HG03575 (cell line): ENCODE measurements around the gene FOXN1.

Source experiments
- ATAC-seq: cut with Tn5 transposase; IDR thresholded peaks from one replicate; pipeline ENCODE4 v1.9.1; 2021; ENCODE audit not compliant: unreplicated experiment, insufficient number of reproducible peaks, low FRiP score; ENCODE audit errors: extremely low read depth

FOXN1 gene

DNA sequence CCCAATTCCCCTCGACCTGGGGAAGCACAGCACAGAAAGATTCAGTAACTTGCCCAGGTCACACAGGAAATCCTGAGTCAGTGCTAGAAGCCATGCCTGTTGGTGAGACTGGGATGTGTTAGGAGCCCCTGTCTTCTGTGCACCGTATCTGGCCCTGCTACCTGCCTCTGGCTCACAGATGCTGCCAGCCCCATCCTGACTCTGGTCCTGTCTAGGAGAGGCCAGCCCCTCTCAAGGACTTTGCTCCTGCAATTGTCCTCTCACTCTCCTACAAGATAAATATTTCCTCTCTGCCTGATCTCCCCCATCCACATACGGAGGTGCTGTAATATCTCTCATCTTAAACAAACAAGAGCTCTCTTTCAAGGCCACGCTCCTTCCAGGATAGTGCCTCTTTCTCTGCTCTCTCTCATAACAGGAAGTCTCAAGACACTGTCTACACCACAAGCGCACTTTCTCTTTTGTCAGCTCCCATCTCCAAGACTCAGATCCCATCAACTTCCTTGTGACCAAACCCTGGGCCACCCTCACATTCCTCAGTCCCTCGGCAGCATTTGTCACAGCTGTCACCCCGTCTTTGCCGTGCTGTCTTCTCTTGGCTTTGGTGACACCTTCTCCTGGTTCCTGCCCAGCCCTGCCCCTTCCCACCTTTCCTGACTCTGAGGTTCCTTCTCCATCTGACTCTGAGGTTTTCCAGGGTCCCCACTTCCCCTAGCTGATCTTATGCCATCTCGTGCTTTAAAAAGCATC, 30.8 kb upstream of the FOXN1 start:
- no peak for ATAC-seq

DNA sequence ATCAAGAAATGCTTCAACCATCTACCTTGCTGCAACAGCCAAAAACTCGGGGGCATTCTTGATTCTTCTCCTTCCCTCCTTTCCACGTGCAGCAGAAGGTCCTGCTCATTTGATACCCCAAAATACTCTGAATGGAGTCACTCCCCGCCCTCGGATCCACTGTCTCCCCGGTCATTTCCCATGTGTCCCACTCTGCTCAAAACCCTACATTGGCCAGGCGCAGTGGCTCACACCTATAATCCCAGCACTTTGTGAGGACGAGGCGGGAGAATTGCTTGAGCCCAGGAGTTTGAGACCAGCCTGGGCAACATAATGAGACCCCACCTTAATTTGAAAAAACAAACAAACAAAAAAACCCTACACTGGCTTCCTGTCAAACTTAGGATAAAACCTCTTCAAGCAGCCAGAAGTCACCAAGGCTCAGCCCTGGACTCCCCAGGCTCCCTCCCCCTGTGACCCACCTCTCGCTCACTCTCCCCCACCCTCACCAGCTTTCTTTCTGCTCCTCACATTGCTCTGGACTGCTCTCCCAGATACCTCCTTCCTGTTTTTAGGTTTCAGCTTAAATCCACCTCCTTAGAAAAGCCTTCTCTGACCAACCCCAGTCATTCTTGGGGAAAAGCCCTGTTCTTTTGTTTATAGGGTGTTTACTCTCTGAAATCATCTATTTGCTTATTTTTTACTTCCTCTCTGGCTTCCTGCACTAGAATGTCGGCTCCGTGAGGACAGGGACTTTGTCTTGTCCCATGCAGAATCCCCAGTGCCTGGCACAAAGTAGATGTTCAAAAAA, 29.9 kb upstream of the FOXN1 start:
- no peak for ATAC-seq

DNA sequence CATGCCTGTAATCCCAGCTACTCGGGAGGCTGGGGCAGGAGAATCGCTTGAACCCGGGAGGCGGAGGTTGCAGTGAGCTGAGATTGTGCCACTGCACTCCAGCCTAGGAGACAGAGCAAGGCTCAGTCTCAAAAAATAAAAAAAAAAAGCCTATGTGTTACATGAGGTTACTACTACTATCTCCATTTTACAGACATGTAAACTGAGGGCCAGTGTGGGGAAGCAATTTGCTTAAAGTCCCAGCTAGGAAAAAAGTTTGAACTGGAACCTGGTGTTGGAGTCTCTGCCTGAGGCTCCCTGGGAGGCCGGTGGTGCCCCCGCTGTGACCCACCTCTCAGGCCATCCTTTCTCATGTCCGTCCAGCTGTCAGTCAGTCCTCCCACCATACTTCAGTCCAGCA, 28.2 kb upstream of the FOXN1 start:
- no peak for ATAC-seq

DNA sequence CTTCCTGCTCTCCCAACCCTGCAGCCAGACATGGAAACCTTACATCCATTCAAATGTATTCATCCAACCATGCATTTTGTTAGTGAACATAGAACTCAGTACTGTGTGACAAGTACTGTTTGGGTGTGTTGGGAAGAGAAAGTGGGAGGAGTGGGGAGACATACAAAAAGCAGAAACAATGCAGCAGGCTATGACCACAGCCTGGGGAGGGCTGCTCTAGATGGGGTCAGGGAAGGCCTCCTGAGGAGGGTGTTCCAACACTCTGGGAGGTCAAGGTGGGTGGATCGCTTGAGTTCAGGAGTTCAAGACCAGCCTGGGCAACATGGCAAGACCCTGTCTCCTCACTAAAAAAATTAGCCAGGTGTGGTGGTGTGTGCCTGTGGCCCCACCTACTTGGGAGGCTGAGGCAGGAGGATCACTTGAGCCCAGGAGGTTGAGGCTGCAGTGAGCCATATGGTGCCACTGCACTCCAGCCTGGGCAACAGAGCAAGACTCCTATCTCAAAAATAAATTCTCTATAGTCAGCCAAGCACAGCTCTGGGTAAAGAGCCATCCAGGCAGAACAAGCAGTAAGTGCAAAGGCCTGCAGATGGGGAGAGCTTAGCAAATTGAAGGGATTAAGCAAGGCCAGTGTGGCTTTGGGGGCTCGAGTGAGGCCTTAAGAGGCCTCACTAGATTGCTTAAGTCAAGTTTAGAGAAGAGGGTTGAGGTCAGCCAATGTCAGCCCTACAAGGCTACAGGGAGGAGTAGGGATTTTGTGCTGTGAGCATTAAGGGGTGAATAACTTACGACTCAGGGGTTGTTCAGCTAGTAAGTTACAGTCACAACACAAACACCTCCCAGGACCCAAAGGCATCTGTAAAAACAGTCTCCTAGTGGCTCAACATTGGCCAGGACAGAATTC, 27.2 kb upstream of the FOXN1 start:
- ATAC-seq, result no peak

DNA sequence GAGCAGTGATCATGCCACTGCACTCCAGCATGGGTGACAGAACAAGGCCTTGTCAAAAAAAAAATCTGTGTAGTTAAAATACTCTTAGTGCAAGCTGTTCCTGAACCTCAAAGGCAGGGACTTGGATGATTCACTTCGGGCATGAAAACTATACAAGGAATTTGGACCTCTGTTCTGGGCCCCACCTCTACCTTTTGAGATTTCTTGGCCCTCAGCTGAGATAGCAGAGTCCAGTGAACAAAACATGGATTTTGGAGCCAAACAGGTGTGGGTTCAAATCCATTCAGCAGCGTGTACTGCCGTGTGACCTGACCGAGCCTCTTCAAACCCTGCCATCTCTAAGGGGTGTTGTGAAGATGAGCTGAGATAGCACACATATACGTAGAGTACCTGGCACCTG, 25.9 kb upstream of the FOXN1 start:
- no peak for ATAC-seq

DNA sequence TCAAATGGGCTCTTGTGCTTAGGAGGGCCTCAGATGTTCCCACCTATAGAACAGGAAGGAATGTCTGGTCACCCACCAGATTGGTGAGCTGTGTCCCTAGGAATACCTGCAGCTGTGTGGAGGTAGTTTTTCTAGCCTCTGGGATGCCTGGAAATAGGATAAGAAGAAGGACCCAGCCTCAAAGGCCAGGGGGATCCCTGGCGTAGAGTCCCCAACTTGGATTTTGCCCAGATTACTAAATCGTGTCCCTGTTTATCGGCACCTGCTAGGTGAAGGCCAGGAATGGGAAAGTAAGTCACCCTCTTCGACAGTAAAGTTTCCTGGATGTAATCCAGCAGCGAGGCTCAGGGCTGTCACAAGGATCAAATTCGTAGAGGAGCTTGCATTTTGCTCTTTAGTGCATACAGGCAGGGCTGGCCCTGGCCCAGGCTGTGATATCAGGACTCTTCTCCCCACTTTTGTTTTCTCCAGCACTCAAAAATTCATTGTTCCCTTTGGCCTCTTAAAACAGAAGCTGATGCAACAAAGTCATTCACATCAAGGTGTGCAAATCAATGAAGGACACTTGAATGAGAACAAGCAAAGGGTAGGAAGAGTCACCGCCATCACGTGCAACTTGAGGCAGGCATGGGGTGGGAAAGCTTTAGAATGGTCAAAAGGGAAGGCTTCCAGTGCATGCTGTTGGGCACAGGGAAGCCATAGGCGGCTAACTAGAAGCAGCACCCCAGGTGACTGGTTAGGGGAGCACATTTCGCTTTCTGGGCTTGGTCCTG, 25.2 kb upstream of the FOXN1 start:
- no peak for ATAC-seq

DNA sequence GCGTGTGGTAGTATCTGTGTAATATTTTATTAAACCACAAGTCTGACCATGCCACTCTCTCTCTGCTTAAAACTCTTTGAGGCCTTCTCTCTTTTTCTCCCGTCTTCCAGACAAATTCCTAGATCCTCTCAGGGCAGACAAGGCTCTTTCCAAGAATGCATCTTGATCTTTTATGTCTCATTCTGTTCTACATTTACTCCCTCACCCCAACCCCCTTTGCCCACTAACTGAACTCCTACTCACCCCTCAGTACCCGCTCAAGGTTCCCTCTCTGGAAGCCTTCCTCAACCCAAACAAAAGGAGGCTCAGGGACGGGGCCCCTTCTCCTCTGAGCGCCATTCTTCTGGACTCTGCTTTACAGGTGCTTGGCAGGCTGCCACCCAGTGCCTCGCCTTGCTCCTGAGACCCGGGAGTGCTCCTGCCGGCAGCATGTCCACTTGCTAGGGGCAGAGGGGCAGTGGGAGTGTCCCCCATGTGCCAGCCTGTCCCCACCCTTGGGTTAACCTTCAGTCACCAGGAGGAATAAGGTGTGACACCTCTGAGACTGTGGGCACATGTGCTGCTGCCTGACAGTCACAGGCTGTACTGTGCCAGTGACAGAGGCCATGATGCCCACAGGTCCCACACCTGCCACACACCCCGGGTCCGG, 23.5 kb upstream of the FOXN1 start:
- no peak for ATAC-seq

DNA sequence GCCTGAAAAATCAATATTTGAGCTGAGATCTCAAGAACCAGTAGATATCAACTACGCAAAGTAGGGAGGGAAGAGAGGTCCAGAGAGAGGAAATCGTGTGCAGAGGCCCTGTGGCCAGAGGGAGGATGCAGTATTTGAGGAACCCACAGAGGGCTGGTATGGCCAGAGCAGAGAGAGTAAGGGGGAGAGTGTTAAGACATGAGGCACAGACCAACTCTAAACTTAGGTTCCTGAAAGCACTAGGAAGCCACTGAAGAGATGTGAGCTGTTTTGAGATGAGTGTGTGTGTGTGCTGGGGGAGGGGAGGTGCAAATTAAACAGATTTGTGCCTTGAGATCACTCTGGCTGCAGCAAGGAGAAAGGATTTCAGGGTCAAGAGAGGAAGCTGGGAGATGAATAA, 21.9 kb upstream of the FOXN1 start:
- no peak for ATAC-seq

DNA sequence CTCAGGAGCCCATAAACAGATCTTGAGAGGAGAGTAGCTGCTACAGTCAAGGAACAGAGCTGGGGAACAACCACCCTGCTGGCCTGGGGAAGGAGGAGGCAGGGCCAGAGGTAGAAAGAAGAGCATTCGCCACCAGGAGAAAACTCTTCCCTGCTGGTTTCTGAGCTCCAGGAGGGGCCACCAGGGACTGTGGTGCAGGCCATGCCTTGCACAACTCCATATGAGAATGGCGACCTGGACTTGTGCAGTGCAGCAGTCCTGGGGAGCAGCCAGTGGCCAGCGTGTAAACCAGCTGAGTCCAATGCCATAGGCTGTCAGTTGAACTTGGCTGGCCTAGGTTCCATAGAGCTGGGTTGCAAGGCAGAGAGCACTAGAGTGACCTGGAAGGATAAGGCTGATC, 21.1 kb upstream of the FOXN1 start:
- no peak for ATAC-seq

DNA sequence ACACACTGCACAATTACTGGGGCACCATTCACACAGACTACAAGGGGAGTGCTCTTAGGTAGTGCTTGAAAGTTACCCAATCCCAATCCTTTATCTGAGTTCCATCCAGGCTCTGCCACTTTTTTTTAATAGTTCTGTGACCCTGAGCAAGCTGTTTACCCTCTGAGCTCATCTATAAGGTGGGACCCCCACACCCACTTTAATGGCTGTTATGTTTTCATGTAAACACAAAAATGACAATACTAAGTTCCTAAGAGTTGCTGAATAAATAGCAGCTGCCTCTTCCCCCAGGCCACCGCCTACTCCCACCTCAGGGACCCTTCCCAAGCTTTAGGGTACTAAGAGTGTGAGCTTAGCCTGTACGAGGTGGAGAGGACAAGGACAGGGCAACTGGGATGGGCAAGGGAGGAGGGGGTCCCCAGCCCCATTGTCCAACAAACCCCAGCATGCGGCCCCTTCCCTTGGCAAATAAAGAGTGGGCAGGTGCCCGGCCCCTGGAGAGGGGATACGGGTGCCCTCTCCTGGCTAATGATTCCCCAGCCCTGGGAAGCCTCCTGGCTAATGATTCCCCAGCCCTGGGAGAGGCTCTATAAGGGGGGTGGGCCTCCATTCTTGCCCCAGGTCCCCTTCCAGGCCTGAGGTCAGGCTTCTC, 18.1 kb upstream of the FOXN1 start:
- ATAC-seq, result no peak

DNA sequence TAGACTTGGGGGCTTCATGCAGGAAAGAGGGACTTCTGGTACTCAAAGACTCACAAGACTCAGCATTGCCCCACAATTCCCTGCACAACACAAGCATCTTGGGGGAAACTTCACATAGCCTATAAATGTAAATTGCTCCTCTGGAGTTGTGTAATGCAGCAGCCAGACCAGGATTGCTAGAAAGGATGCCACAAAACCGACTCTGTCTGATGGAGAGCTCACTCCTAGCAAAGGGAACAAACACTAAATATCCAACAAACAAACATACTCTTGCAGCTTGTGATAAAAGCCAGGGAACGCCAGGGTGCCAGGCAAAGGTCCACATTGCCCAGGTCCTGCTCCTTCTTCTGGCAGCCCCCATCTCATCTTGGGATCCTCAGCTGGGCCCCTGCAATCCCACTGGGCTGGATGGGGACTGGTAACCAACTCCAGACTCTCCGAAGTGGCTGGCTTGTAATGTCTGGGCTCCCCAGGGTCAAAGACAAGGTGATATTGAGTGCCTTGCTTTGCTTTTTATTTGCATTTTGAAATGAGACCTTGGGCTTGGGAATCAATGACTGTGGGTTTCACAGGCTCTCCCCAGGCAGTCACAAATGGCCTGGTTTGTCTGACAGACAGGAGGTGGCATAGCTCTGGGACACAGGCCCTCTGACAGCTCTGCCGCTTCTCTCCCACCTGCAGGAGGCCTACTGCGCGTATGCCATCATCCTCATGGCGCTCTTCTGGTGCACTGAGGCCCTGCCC, 17.4 kb upstream of the FOXN1 start:
- no peak for ATAC-seq

DNA sequence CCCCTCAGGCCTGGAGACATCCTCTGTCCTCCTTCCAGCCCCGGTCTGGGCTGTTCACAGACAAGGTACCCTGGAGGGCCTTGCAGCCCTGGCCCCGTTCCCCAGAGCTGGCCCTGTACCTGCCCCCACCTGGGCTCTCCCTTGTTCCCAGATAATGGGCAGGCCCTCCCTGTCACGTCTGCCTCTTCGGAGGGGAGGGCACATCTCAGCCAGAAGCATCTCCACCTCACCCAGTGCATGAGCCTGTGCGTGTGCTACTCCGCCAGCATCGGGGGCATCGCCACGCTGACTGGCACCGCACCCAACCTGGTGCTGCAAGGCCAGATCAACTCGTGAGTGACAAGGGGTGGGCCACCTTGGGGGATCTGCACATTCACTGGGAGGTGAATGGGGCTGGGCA, 14.9 kb upstream of the FOXN1 start:
- no peak for ATAC-seq

DNA sequence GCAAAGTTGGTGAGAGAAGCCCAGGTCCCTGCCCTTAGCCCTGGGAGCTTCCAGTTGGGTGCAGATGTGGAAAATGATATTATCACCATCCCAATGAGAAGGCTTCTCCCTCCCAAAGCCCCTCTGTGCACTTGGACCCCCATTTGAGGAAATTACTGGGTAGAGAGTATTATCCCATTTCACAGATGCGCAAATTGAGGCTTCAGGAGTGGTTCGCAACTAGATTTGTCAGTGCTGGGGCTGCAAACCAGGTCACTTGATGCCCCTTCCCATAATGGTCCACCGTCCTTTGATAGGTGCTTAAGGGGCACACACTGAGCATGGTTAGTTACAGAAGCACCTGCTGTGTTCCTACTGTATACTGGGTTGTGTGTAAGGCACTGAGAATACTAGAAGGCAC, 14.3 kb upstream of the FOXN1 start:
- ATAC-seq, result no peak

DNA sequence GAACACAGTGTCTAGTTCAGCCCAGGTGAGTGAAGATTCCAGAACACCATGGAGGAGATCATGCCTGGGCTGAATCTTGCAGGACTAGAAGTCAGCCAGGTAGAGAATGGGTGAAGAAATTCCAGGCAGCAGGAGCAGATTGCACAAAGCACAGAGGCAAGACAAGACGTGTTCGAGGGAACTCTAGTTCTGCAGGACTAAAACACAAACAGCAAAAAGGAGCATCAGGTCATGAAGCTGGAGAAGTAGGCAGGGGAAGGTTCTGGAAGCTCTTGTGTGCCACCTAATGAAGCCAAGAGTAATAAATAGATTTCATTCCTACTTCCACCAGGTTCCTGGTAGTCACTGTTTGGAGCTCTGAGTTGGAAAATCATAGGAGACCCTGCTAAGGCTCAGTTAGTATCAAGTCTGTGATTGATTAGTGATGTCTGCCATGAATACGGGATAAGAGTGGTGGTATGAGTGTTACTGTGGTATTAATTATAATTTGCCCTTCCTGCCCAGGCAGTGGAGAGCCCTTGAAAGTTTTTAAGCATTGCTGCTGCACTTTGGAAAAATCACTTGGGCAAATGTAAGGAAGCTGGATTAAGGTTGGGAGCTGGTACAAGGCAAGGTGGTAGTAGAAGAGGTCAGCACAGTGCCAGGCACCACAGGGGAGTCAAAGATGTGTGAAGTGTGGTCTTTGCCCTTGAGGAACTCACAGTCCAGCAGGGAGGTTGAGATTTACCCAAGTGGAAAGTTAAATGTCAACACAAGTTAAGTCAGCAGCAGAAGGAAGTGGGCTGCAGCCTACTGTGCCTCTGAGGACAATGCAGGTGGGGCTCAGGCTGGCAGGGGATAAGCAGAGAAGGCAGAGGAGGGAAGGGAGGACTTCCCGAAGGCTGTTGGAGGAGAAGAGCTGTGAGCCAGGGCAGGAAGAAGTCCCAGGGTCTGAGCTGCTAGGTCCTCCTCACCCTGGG, 13.5 kb upstream of the FOXN1 start:
- no peak for ATAC-seq

DNA sequence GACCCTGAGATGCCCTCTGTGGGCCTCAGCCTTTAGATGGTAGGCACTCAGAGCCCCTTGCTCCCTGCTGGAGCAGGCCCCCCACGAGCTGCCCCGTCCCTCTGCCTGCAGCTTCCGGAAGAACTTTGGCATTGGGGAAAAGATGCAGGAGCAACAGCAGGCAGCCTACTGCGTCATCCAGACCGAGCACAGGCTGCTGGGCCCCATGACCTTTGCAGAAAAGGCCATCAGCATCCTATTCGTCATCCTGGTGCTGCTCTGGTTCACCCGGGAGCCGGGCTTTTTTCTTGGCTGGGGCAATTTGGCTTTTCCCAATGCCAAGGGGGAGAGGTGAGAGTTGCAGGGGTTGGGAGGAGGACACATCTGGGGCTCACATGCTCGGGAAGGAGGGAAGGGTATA, 12.7 kb upstream of the FOXN1 start:
- no peak for ATAC-seq

DNA sequence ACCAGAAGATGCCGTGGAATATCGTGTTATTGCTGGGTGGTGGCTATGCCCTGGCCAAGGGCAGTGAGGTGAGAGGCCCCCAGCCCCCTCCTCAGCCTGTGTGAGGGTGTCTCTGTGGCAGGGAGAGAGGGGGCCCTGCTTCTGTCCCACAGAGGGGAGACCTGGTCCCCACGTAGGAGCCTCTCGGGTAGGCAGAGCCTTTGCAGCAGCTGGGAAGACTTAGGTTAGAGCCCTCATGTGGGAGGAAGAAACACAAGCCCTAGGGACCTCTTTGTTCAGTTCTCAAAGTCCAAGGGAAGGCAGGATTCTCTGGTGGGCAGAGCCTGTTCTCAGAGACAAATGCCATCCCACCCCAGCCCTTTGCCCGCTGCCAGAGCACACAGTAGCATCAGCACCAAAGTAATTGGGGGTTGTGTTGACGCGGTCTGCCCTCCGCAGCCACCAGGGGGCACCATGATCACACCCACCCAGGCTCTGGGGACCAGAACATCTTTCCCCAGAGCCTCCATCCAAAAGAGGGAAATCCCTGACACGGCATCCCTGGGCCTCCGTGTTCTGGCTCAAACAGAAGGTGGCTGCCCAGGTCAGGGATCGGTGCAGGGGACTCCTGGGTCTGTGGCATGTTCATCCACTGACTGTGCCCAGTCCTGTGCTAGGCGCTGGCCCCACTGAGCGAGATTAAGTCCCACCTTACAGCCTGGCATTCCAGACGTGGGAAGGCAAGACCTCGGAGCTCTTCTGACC, 11.5 kb upstream of the FOXN1 start:
- ATAC-seq, result no peak
